ENCODE results near the gene FAM20C.
"Not testable (repeated sequence)": the region's sequence is repeated elsewhere in the genome, so short reads cannot be mapped to it uniquely, and the experiment has no call there.

FAM20C gene

DNA sequence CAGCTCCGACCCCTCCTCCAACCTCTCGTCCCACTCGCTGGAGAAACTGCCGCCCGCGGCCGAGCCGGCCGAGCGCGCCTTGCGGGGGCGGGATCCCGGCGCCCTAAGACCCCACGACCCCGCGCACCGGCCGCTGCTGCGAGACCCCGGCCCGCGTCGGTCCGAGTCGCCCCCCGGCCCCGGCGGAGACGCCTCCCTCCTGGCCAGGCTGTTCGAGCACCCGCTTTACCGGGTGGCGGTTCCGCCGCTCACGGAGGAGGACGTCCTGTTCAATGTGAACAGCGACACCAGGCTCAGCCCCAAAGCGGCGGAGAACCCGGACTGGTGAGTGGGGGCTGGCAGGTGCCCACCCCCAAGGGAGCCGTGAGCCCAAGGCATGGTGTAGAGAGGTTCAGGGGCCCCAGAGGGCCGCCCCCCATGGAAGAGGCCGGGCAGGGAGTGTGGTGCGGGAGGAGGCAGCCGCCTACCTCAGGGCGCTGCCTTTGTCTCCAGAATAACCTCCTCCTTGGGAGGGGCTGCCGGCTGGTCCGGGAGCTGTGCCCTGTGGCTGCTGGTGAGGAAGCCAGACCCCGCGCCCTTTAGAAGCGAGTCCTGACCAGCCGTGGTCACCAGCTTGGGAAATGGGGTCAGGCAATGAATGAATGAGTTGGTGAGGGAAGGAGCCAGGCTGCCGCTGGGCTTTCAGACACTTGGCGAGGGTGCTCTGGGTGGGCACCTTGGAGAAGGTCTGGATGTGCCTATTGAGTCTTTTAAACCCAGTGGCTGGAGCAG lies 1.3 kb downstream of the FAM20C start:
- DNase-seq, result peak; percentile 35

DNA sequence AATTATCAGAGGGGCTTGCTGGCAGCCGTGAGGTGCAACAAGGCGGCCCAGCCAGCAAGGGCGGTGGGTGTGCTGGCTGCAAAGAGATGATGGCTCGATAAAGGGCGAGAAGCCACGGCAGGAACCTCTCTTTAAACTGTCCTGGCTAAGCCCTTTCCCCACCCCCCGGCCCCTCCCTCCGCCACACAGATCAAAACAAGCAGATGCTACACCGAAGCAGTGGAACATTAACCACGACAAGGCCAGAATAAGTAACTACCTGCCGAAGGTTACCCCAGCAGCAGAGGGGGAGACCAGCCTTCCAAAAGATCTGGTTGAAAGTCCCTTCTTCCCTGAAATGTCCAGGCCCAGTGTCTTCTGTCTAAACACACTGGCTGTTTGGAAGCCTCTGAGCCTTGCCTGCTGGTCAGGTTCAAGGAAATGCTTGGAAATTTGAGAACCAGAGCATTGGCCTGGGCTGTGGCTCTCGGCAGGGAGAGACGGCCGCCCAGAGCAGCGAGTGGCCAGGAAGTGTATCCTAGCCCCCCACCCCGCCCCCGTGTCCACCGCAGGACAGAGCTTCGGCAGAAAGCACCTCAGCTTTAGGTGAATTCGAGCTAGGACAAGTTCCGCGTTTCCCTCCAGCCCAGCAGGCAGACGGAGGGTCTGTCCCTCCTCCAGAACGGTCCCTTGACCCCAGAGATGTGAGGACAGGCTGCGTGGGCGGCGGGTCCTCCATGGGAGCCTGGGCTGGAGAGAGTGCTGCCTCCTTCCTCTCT lies 2.1 kb downstream of the FAM20C start:
- peak; percentile 31 for DNase-seq

DNA sequence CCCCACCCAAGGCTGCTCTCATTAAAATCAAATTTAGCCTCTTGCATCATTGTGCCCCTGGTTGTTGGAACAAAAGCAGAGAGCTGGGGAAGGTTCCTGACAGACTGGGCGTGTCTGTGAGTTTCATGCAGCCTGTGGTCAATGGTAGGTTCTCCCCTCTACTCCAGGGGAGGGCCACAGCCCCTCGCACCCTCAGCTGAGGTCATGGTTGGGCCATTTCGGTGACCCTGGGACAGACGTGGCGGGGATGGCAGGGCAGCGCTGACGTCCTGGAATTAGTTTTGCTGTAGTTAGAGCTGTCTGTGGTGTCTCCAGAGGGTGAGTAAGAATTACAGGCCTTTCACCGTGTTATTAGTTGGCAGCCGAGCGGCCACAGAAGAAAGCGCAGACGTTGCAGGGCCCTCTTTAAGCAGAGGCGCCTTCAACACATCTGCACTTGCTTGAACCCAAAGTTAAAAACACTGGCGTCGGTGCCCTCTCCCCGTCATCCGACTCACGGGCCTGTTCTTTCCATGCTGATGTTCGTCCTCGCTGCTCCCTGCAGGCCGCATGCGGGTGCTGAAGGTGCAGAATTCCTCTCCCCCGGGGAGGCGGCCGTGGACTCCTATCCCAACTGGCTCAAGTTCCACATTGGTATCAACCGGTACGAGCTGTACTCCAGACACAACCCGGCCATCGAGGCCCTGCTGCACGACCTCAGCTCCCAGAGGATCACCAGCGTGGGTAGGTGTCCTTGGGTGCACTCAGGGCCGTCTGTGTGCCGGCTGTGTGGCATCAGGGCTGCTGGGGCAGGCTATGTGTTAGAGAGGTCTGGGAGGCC lies 2.8 kb downstream of the FAM20C start:
- DNase-seq, result no peak

- DNase-seq, result no peak
Measured at GRCh38 chr7:195830-196128, 3.4 kb downstream of the FAM20C start.

DNA sequence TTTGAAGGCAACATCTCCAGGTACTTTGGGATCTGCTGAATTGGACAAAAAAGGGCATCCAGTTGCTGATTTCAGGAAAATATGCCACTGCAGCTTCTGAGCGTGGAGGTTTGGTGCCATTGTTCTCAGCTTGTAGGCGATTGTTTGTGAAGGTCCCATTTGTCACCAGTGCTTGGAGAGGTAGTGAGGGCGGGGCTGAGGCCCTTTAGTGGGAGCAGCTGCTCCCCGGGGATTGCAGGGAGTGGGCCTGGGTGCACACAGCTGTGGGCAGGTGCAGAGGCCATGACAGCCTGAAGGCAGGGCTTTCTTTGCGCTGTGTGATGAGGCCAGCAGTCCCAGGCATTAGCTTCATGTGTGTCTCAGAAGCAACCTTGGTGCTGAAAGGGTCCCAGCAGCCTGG lies 3.9 kb downstream of the FAM20C start:
- DNase-seq, result no peak

DNA sequence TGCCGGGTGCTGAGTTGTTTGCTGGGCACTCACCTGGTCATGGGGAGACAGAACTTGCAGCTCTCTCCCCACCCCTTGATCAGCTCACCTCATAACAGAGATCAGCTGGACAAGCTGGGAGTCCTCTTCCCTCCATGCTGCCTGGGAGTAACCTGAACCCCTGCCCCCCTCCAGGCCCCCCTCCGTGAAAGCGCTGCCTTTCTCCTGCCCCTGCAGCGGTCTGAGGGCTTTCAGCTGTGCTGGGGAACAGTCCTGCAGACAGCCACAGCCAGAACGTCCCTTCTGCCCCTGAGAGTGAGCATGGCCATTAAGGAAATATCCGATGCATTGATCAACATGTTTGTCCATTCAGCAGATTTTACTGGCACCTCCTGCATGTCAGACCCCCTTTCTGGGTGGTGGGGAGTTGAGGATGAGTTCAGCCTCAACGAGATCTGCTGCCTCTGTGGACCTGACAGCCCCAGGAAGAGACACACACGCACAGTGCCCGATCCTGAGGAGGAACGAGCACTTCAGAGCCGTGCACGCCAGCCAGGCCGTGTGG lies 4.5 kb downstream of the FAM20C start:
- no peak for DNase-seq

- no peak for DNase-seq
Measured at GRCh38 chr7:197413-198335, 5.3 kb downstream of the FAM20C start.

GRCh38 chr7:199483-200249 lies 7.3 kb downstream of the FAM20C start:
- DNase-seq, result no peak

DNA sequence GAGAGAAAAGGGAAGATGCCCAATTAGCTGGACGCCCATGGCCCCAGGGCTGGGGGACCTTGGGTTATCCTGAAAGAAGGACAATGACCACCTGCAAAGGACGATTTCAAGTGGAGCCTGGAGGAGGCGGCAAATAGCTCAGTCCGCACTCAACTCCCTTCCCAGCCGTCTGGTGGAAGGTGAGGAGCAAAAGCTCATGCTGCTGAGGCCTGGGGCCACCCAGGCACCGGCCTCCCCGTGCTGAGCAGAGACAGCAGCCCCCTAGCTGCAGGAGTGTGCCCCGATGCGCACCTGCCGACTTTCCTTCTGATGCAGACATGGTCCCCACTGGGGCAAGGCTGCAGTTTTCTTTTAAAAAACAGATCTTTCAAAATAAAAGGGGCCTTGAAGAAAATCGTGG lies 7.9 kb downstream of the FAM20C start:
- no peak for DNase-seq

GRCh38 chr7:200704-201103 lies 8.3 kb downstream of the FAM20C start:
- no peak for DNase-seq

GRCh38 chr7:204326-204725 lies 12.0 kb downstream of the FAM20C start:
- no peak for DNase-seq

DNA sequence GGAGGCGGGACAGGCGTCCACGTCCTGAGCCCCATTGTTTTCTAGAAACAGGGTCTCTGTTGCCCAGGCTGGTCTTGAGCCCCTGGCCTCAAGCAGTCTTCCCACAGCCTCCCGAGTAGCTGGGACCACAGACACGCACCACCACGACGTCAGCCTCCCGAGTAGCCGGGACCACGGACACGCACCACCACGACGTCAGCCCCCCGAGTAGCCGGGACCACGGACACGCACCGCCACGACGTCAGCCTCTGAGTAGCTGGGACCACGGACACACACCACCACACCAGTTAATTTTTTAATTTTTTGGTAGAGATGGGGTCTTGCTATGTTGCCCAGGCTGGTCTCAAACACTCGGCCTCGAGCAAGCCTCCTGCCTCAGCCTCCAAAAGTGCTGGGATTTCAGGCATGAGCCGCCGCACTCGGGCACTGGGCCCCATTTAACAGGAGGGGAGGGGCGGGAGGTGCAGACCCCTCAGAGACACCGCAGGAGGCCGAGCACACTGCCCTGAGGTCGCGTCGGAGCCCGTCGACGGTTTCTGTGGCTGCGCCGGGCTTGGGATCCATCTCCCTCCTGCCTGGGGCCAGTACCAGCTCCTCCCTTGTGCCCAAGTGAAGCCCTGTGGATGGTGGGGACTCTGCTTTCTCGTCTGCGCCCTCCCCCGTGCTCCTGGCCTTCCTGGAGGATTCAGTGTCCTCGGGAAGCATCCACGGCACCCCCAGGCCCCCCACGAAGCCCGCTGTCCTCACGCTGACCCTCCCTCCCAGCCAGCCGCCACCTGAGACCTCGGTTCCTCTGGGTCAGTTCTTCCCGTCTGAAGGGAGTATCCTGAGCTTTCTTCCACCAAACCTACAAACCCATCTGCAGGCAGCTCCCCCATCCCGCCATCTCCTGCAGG lies 13.0 kb downstream of the FAM20C start:
- no peak for DNase-seq

DNA sequence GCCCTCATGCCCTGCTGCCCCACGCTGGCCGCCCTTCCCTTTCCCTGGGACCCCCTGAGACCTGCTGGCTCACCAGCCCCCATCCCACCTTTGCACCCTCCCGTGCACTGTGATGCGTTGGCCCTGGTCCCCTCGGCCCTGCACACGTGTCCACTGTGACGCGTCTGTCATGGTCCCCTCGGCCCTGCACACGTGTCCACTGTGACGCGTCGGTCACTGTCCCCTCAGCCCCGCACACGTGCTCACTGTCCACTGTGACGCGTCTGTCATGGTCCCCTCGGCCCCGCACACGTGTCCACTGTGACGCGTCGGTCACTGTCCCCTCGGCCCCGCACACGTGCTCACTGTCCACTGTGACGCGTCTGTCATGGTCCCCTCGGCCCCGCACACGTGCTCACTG lies 14.0 kb downstream of the FAM20C start:
- DNase-seq, result not testable (repeated sequence)

DNA sequence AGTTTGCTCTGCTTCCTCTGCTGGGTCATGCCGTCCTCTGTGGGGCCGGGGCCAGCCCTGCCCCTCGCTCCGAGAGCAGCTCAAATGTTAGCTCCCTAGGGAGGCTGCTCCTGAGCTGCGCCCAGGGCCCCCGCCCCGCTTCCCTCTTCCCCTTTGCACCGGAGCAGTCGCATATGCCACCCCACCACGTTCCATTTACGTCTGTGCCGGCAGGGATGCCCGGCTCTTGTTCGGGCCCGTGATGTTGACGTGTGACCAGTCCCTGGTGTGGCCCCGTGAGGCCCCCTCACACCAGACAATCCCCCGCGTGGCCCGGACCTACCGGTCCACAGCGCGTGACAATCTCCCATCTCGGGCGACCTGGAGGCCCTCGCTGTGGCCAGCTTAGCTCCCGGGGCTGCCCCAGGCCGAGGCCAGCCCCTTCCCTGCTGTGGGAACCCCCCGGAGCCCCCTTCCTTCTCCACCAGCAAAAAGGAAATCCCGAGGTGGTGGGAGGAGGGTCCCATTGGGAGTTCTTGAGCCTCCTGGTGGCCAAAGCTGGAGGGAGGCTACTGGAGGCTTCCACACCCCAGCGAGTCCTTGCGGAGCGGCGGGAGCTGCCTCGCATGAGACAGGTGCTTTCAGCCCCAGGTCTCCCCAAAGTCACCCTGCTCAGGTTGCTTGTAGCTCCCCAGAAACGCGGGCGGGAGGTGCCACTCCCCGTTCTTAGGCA lies 15.2 kb downstream of the FAM20C start:
- no peak for DNase-seq

DNA sequence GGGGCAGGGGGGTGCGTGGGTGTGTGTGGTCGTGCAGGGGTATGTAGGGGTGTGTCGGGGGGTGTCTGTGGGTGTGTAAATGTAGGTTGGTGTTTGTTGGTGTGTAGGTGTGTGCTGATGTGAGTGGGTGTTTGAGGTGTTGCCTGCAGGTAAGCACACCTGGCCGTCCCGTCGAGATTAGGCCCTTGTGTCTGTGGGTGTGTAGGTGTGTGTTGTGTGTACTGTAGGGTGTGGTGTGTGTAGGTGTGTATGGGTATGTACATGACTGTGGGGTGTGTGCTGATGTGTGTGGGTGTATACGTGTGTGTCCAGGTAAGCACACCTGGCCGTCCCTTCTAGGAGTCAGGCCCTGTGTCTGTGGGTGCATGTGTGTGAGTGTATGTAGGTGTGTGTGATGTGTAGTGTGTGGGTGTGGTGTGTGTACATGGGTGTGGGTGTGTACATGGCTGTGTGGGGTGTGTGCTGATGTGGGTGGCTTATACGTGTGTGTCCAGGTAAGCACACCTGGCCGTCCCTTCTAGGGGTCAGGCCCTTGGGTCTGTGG lies 15.8 kb downstream of the FAM20C start:
- DNase-seq, result no peak

DNA sequence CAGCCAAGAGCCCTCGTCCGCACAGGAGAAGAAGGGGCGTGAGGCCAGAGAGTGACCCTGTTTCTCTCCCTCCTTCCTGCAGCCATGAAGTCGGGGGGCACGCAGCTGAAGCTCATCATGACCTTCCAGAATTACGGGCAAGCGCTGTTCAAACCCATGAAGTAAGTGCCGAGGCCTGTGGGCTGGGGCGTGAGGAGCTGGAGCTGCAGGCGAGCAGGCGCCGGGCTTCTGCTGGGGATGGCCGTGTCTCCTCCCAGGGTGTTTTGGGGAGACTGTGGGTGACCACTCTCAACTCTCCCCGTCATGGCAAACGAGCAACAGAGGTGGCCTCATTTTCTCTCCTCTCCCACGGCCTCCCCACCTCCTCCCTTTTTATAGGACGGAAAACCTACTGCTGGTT lies 16.4 kb downstream of the FAM20C start:
- DNase-seq, result no peak

DNA sequence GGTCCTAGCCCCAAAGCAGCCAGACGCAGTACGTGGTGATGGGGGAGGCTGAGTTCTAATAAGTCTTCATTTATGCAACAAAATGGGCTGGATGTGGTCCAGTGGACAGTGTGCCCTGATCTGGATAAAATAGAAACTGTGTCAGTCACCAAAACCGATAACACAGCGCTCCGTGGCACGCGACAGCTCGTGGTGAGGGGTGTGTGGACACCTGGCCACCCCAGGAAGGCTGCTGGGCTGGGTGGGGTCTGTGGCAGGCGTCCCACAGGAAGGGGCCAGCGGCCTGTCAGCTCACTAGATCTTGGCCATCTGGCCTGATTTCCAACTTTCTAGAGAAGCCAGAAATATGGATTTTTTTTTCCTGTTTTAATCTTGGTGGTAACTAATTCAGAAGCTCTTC lies 17.0 kb downstream of the FAM20C start:
- DNase-seq, result no peak

DNA sequence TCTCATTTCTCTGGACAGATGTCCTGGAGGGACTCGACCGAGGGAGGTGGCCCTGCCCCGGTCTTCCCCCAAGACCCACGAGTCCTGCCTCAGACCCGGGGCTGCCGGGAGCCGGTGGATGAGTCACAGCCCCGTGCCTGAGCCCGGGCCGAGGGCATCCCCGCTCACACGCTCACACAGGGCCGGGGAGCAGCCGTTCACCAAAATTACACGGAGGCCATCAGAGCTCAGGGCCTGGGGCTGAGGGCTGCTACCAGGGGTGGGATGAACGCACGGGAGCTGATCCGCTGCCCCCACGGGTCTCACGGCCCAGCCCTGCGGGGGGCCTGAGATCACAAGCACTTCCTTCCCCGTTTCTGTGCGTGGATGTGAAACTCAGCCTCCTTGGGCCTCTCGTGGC lies 17.5 kb downstream of the FAM20C start:
- peak; percentile 87 for DNase-seq

DNA sequence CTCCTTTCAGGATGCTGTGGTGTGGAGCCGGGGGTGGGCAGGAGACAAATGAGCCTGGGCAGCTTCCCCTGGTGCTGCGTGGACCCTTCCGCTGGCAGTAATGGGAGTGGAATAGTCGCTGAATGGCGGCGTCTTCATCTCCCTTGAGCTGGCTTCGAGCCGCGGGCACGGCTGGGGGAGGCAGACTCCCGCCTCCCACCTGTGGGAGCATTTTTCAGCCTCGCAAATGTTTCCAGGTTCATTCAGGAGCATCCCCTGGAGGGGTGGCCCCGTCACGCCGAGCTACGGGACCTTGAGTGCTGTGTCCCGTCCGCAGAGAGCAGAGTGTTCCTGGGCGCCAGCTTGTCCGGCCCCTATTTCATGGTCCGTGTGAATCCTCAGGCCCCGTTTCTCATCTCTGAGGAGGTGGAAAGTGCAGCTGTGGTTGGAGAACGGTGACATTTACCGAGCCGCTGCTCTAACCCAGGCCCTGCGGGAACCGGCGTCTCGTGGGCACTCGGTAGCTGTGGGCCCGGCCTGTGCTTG lies 18.1 kb downstream of the FAM20C start:
- no peak for DNase-seq

Measured in suppressor macrophage treated with lipopolysaccharide for 4 hours (primary cell).